HG02870 (cell line): ENCODE data around the gene SREBF1.

ENCODE experiments used
- ATAC-seq: cut with Tn5 transposase; IDR thresholded peaks from one replicate; pipeline ENCODE4 v1.9.1; 2021; ENCODE audit warnings: mild to moderate bottlenecking, moderate library complexity; ENCODE audit not compliant: unreplicated experiment

The SREBF1 gene

GRCh38 chr17:17836818-17837379, at the start of gene SREBF1:
Gene SREBF1 (minus strand): TSS chr17:17836986. CDS start chr17:17836817, 169 bp downstream.
- peak; percentile 21 for ATAC-seq

DNA sequence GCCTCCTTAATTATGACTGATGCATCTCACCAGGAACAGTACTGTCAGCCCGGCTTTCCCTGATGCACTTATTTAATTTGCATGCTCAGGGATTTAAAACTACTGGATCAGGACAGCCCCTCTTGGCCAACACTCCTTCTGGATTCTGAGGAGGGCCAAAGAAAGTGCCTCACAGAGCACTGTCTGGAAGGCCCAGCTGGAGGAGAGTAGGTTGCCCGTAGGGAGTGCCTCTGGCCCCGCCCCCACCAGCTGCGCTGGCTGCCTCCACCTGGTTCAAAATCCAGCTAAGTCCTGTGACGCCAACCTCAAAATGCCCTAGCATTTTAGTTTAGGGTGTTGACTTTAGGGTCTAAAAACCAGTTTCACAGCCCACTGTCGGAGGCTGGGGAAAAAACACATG, 49.4 kb upstream of the SREBF1 start:
- ATAC-seq = no peak

GRCh38 chr17:17884391-17885357, 47.9 kb upstream of the SREBF1 start:
- ATAC-seq = no peak

- no peak for ATAC-seq
Observed at GRCh38 chr17:17883801-17884200, 47.0 kb upstream of the SREBF1 start.

DNA sequence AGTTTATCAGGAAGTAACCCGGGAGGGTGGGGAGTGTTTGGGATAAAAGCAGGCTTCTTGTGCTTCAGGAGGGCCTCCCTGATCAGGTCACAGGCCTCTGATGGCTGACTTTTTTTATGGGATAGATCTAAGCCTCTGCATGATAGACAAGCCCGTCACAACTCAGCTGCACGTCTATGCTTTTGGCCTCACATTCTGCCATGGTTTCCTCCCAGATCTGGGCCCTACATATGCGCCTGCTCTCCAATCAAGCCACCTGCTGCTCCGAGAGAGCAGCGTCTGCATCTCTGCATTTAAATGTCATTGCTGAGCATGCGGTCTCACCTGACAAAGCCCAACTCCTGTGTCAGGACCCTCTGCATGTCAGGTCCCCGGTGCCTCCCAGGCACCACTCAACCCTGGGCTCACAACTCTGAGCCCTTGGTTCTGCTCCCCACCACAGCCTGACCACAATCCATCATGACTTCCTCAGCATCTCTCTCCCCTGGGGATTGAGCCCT, 45.3 kb upstream of the SREBF1 start:
- no peak for ATAC-seq

DNA sequence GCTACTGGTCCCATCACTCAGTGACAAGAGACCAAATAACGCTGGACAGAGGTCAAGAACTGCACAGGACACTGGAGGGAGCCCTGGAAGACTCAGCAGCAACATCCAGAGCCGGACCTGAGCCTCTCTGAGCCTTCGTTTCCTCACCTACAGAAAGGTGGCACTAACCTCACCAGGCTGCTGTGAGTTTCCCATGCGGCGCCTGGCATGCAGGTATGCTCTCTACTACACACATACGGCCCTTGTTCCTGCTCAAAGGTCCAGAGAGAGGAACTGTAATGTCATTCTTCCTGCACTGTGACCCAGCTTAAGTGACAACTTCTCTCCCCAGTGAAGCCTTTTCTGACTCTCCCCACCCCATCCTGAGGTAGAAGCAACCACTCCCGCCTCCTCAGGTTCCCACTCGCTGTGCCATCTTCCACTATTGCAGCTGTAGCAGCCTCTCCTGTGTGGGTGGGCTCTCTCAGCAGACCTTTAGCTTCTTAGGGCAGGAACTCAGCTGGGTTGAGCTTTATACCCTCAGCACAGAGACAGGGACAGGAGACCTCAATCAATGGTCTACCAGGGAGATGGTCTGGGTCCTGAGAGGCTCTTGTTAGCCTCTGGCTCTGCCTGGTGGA, 43.9 kb upstream of the SREBF1 start:
- ATAC-seq = no peak

GRCh38 chr17:17877529-17878358, 41.0 kb upstream of the SREBF1 start:
- no peak for ATAC-seq

- ATAC-seq = no peak
Observed at GRCh38 chr17:17876959-17877528, 40.3 kb upstream of the SREBF1 start.

DNA sequence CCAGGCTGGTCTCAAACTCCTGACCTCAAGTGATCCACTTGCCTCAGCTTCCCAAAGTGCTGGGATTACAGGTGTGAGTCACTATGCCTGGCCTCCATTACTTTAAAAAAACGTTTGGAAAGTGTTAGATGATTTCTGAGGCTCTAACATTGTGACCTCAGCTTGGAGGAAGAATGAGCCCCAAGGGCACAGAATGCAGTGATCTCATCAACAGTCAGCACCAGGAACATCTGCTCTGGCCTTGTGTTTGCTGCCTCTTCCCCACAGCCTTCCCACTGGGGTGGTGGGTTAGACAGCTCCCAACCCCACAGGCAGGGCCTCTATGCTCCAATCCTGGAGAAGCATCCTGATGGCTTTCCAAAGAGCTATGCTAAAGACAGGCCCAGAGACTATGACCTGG, 37.7 kb upstream of the SREBF1 start:
- no peak for ATAC-seq

- ATAC-seq = no peak
Observed at GRCh38 chr17:17873450-17873991, 36.7 kb upstream of the SREBF1 start.

DNA sequence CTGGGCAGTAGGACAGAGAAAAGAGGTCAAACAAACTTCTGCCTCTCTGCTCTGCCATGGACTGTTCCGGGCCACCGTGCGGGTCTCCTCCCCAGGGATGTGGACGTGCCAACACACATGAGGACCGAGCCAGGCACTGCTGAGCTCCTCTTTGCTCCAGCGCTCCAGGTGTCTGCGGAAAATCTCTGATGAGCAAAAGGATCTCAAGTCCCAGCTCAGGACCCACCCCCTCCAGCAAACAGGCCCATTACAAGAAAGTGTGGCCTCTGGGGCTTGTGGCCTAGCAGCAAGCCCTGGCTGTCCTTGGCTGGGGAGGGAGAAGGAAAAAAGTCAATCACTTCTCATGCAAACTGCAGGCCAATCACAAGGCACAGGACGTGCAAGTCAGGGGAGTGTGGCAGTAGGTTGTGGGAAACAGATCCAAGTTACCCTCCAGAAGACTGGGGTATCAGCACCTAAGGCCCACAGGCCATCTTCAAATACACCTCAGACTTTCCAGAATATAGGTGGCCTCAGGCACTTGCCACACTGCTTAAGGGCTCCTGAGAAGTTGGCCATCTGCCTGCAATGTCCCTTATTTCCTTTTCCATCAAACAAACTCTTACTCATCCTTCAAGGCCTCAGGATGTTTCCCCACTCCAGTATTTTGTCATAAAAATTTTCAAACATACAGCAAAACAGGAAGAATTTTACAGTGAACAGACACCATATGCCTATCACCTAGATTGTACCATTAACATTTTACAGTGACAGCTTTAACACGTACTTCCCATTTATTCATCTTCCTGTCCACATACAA, 36.0 kb upstream of the SREBF1 start:
- ATAC-seq = no peak

GRCh38 chr17:17871913-17872312, 35.1 kb upstream of the SREBF1 start:
- ATAC-seq = no peak

- no peak for ATAC-seq
Observed at GRCh38 chr17:17870247-17870646, 33.5 kb upstream of the SREBF1 start.

DNA sequence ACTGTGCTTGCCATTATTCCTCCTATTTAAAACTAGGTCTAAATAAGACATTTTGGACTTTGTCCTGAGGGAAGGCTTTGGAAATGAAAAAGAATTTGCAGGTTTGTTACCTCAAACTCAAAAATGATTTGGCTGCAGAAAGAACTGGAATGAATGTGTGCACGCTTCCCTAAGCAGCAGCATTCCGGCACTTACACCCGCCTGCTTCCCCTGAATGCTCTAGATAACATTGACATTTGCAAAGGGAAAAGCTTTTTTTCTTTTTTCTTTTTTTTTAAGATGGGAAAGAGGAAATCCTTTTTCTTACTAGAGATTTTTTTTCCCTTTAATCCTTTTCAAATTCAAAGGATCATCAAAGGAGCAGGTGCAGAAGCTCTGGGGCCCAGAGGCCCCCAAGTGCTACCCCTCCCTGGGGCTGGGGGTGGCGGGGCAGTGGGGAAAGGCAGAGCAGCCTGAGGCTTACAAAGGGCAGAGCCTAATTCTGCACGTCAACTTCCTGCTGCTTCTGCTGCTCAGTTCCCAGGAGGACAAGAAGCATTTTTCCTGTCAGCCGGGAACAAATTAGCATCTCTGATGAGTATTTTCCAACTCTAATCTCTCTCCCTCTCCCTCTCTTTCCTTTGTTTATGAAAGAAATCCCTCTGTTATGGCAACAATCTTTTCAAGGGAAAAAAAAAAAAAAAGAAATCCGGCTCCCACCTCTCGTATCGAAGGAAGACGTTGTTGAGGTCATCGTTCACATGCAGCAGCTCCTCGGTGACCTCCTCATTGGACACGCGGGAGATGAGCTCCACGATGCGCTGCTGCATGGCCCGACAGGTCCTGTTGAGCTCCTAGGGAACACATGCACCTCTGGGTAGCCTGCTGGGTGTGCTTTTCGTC, 32.1 kb upstream of the SREBF1 start:
- no peak for ATAC-seq

DNA sequence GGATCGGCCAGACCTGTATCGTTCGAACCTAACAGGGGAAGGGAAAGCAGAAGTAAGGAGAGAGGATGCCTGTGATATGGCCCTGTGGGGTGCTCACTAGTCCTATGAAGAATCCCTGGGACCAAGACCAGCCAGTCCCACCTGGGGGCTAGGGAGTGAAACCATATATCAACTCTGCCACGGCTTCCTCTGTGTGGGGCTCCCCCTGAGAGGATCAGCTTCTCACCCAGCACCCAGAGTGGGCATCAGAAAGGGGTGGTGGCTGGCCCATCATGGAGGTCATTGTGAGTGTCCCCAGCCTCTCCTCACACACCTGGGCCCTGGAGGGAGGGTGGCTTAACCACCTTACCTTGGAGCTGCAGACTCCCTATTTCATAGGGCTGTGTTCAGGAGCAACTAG, 30.1 kb upstream of the SREBF1 start:
- ATAC-seq = no peak

DNA sequence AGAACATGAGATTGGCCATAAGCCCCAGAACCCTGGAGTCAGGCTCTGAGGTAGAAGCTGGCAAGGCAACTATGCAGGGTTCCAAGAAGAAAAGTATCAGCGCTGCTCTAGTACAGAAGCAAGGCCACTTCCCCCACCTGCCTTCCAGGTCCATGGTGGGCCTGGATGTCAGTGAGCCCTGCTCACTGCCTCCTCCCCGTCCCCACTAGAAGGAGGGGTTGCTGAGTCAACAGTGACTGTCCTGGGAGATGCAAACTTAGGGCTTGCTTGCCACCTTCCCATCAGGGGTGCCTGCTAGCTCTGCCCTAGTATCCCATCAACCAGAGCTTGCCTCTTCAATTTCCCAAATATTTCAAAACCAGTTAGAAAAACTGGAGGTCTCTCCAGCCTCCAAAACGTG, 29.6 kb upstream of the SREBF1 start:
- ATAC-seq = no peak

GRCh38 chr17:17865035-17865434, 28.2 kb upstream of the SREBF1 start:
- ATAC-seq = no peak

DNA sequence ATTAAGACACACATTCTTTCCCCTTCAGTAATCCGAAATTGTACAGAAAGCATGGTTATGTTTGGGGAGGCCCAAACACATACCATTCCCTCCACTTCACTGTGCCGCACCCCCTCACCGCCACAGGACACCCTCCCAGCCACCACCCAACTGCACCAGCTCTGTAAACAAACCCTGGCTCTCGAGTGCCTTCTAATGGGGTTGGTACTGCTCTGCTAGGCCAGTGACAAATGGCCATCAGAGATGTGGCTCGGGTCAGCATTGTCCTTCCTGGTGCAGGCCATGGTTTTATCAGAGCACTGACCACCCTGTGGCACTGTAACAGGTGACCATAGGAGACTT, 24.0 kb upstream of the SREBF1 start:
- ATAC-seq = no peak
